Measurements from ENCODE around the gene SYMPK. TPM values are rescaled to one million over a fixed set of nuclear protein-coding genes. Genes with fewer than 3 reads are reported as not detected.
"Not testable (repeated sequence)": the region's sequence is repeated elsewhere in the genome, so short reads cannot be mapped to it uniquely, and the experiment has no call there.

Gene SYMPK
- total RNA-seq (ENCODE audit: insufficient read depth, low replicate concordance), result 23.1 TPM

DNA sequence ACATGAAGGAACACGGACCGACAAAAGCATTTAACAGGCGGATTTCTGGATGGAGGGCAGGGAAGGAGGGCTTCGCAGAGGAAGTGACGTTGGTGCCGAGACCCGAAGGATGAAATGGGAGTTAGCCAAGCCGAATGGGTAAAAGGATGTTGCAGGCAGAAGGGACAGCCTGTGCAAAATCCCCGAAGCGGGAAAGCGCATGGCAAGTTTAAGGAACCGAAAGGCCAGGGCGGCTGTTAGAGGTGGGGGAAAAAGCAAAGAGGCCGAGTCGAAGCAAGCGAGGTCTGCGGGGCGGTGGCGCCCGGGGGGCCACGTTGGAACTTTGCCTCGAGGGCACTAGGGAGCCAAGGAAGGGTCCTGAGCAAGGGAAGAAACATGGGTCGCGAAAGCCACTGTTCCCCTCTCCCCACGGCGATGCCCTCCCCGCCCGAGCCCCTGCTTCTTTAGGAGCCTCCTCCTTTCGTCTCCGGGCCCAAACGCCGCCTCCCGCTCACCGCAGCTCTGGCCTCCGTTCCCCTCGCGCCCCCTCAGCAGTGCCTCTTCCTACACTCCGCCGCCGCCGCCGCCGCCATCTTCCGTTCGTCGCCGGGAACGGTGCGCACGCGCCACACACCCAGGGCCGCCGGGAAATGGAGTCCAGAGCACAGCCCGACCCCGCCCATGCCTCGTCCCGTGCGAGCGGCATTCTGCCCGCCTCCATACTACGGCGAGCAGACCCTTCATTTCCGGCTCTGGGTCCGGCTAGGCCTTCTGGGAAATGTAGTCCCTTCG lies at the start of gene SYMPK:
TSS of gene SYMPK (minus strand) at position 584 of the 771 bp plus-strand sequence. CDS start 8,652 bp downstream, outside the sequence.
- peak; percentile 99 for DNase-seq (ENCODE audit: low spot score)

DNA sequence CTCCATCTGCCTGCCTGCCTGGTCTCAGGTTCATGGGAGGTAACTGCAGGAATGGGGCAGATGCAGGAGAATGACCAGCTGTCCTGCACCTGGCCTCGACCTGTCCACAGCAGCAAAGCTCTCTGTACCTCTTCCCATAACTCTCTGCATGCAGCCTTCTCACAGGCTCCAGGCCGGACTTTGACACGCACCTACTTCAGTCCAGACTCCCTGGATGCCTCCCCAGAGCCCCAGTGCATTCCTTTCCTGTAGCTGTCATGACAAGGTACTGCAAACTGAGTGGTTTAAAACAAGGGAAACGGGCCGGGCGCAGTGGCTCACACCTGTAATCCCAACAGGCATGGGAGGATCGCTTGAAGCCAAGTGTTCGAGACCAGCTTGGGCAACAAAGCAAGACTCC lies 48.3 kb upstream of the SYMPK start:
- DNase-seq (ENCODE audit: low spot score), result no peak

DNA sequence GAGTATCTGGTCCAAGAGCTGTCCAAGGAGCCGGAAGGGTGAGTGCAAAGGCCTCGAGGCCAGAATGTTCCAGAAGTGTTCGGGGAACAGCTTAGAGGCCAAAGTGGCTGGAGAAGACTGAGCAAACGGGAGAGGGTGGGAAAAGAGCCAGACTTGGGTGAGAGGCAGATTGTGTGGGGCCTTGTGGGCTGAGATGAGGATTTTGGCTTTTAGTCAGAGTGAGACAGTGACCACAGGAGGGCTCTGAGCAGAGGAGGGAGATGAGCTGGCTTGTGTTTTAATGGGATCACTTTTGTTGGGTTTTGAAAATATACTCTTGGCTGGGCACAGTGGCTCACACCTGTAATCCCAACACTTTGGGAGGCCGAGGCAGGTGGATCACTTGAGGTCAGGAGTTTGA lies 46.0 kb upstream of the SYMPK start:
- DNase-seq (ENCODE audit: low spot score), result no peak

DNA sequence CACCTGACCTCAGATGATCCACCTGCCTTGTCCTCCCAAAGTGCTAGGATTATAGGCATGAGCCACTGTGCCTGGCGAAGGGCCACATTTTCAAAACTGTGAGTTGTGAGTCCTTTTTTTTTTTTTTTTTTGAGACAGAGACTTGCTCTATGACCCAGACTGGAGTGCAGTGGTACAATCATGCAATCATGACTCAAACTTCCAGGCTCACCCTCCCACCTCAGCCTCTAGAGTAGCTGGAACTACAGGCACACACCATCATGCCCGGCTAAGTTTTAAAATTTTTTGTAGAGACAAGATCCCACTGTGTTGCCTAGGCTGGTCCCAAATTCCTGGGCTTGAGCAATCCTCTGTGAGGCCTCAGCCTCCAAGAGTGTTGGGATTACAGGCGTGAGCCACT lies 43.3 kb upstream of the SYMPK start:
- no peak for DNase-seq (ENCODE audit: low spot score)

DNA sequence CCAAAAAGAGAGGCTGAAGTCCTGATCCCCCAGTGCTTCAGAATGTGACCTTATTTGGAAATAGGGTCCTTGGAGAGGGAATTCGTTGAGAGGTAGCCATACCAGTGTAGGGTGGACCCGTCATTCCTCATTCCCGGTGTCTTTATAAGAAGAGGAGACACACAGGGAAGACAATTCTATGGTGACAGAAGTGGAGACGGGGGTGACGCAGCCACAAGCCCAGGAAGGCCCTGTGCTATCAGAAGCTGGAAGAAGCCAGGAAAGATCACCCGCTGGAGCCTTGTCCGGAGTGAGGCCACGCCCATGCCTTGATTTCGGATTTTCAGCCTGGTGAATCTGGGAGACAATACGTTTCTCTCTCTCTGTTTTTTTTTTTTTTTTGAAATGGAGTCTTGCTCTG lies 42.1 kb upstream of the SYMPK start:
- DNase-seq (ENCODE audit: low spot score), result no peak

DNA sequence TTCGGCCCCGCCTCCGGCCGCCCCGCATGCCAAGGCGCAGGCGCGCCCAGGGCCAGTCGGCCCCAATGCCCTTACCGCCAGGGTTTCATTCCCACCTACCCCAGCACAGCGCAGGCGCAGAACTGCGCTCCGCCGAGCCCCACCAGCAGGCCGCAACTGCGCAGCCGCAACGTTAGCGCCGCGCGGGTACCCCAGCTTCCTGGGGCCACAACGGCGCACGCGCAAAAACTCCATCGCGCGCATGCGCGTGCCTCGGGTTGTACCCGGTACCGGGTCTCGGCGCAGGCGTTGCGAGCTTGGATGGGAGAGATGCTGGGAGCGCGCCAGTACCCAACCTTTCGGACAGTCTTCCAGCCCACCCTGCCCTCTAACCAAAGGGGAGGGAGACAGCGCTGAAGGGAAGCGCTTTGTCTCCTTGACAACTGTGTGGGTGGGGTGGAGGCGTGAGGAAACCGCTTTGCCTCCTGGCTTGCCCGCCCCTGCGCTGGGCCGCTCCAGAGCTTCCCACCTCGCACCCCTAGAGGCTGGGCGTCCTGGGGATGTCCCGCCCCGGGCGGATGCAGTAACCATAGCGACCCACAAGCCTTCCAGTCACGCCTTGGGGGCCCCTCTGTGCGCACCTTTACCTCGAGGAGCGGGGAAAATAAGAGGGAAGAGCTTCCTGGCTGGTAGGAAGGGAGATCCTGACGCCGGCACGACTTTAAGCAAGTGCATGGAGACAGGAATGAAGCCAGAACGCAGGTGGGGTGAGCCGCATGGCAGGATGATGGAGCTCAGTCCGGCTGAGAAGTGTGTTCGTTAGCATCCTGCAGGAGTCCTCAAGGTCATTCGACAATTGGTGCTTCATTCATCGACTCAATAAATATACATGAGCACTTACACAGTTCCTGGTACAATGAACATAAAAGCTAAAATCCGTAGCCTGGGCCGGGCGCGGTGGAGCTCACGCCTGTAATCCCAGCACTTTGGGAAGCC lies 40.0 kb upstream of the SYMPK start:
- DNase-seq (ENCODE audit: low spot score), result peak; percentile 99

DNA sequence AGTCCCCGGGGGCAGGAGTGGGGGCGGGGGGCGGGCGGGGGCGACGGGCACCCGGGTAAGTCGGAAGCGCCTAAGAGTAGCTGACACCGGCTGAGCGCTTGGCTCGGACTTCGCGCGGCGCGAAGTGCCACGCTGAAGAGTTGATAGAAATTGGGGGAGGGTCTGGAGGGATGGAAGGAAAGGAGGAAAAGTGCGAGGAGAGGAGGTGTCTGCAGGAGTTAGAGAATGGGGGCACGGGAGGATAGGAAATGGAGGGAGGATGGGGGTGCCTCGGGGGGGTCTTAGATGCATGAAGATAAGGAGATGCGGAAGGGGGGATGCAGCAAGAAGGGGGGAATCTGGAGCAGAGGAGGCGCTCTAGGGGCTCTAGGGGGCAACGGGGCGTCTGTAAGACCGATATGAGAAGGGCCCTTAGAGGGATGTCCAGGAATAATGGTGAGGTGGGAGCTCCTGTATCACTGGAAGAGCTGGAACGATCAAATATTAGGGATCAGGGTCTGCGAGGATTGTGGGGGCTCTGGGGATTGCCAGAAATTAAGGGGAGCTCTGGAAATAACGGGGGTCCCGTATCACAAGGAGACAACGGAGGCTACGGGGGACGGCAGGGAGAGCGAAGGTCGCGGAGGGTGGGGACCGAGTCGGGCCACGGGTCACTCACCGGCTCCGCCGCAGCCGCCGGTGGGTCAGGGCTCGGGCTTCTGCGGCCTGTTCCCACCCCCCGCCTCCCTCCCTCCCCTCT lies 39.1 kb upstream of the SYMPK start, which contains the start of gene MYPOP:
TSS of gene MYPOP (minus strand) at position 702 of the 739 bp plus-strand sequence. CDS start 840 bp downstream, outside the sequence.
- peak; percentile 18 for DNase-seq (ENCODE audit: low spot score)

DNA sequence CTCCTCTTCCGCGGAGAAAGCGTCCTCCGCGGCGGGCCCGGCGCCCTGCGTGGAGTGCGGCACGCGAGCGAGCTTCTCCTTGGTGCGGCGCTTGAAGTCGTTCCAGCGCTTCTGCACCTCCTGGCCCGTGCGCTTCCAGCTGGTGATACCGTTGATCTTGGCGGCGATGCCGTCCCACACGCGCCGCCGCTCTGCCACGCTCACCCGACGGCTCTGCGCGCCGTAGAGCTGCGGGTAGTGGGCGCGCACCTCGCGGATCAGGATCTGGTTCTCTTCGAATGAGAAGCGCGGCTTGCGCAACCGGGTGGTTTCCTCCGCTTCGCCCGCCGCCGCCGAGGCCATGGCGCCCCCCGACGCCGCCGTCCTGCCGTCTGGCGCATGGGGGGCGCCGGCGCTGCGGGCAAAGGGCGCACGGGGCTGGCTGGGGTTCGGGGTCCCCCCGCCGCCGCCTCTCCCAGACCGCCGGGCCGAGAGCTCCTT lies 38.5 kb upstream of the SYMPK start:
- DNase-seq (ENCODE audit: low spot score), result peak; percentile 46

DNA sequence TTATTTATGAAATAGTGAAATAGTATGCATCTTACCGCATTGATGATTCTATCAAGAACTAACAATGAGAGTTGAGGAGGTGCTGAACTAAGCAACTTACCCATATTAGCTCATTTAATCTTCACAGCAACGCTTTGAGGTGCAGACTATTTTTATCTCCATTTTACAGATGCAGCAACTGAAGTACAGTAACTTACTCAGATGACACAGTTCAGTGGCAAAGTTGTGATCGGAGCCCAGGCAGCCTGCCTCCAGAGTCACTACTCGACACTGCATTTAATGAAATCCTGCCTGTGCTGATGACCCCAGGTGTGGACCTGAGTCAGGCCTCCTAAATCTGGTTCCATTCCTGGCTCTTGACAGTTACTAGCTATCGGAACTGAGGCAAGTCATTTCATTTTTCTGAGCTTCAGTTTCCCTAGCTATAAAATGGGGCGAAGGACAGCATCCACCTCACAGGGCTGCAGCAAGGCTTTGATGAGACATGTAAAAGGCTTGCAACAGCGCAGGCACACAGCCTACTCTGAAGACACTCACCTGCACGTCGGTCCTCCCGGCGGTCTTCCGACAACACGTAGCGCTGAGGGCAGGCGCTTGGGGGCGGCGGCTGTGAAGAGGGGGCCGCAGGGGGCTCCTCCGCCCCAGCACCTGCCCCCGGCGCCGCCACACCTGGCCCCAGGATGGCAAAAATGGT lies 37.9 kb upstream of the SYMPK start:
- no peak for DNase-seq (ENCODE audit: low spot score)

DNA sequence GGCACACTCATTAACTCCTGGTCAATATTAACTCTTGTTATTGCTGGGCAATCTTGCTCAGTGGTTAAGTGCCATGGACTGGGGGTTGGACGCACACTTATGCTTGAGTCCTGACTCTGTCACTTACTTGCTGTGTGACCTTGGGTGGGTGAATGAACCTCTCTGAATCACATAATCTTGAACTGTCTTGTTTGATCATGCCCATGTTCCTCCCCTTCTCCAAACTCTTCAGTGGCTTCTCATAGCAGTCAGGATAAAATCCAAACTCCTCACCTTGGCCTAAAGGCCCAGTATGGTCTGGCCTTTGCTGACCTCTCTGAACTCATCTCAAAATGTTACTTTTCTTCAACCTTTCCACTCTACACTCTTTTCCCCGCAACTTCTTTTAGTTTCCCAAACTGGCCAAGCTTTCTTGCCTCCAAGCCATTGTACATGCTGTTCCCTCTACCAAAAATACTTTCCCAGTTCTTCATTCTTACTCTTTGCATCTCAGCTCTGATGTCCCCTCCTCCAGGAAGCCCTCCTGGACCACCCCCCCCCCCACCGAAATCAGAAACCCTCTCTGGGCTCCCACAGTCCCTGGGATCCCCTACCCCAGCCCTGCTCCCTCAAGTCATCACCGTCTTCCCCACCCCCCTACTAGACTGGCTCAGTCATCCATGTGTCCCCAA lies 37.1 kb upstream of the SYMPK start:
- no peak for DNase-seq (ENCODE audit: low spot score)

DNA sequence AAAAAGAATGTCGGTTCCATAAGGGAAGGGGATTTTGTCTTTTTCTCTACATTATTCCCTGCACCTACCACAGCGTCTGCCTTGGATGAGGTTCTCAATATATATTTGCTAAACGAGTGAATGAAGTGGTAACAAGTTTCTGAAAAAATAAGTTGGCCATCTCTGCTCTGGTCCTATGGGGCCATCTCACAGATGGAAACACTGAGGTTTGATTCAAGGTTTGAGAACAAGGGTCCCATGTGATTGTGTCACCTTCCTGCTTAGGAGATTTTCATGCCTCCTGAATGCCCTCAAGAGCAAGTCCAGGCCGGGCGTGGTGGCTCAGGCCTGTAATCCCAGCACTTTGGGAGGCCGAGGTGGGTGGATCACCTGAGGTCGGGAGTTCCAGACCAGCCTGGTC lies 36.3 kb upstream of the SYMPK start:
- no peak for DNase-seq (ENCODE audit: low spot score)

DNA sequence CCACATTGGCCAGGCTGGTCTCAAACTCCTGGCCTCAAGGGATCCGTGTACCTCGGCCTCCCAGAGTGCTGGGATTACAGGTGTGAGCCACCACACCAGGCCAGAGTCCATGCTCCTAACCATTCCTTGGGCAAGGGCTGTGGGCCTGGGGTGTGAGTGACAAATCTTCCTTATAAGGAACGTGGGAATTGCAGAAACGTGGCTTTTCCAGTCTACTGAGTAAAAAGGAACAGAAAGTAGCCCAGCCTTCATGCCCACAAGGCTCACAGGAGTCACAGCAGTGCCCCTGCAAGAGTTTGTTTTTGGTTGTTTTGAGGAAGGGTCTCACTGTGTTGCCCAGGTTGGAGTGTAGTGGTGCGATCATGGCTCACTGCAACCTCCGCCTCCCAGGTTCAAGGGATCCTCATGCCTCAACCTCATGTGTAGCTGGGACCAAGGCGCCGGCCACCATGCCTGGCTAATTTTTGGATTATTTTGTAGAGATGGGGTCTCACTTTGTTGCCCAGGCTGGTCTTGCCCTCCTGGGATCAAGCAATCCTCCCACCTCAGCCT lies 34.4 kb upstream of the SYMPK start:
- no peak for DNase-seq (ENCODE audit: low spot score)

DNA sequence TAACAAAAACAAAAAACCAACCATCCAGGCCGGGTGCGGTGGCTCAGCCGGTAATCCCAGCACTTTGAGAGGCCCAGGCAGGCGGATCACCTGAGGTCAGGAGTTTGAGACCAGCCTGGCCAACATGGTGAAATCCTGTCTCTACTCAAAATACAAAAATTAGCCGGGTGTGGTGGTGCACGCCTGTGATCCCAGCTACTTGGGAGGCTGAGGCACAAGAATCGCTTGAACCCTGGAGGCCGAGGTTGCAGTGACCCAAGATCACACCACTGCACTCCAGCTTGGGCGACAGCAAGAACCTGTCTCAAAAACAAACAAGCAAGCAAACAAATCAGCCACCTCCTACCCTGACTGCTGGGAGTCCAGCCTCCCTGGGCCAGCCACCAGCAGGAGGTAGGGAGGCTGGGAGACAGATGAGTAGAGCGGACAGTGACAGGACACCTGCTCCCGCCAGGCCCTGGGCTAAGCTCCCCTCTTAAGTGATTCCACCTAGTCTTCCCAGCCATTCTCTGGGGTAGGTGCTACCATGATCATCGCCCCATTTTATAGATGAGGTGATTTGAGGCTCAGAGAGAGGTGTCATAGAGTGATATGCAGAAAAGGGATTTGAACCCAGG lies 33.1 kb upstream of the SYMPK start:
- DNase-seq (ENCODE audit: low spot score), result not testable (repeated sequence)

DNA sequence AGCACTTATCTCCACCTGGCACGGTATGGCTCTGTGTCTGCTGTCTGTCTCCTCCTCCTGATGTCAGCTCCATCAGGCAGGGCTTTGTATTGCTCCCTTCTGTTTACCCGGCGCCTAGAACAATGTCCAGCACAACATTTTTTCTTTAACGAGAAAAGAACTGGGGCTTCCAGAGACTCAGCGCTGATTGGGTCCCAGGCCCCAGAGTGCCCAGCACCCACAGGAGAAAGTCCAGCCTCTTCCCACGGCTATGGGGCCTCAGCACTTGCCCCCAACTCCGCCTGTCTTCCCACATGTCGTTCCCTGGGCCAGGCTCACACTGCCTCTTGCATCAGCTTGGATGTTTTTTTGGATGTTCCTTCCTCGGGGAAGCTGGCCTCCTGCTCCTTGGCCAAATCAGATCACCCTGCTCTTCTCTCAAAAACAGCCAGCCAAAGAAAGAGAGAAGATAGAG lies 32.6 kb upstream of the SYMPK start:
- DNase-seq (ENCODE audit: low spot score), result no peak

DNA sequence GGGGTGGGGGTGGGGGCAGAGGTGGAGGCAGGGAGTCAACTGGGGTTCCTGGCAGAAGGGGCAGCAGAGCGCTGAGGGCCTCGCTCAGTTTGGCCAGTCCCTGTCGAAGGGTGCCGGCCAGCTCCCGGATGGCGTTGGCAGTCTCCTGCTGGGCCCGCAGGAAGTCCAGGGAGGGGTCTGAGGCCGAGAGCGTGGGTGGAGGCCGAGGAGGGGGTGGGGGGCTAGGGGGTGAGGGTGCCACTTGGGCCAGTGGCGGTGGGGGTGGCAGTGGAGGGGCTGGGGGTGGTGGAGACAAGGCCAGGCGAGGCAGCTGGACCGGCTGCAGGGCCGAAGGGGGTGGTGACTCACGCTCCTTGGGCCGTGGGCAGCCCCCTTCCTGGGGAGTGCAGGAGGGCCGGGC lies 27.9 kb upstream of the SYMPK start:
- DNase-seq (ENCODE audit: low spot score), result no peak

DNA sequence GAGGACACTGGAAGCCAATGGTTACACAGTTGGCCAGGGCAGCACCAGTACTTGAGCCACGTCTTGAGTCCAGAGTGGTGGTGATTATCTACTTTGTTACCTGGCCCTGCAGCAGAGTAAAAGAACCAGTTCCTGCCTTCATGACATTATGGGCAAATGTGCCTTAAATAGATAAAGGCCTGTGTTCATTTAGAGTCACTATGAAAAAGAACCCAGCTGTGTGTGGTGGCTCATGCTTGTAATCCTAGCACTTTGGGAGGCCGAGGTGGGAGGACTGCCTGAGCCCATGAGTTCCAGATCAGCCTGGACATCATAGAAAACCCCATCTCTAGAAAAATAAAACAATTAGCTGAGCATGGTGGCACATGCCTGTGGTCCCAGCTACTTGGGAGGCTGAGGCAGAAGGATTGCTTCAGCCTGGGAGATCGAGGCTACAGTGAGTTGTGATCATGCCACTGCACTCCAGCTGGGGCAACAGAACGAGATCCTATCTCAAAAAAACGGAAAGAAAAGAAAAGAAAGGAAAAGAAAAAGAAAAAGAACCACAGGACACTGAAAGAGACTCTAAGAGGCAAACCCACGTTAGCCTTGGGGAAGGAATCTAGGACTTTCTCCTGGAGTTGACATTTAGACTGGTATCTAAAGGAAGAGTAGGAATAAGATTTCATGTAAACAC lies 26.4 kb upstream of the SYMPK start:
- DNase-seq (ENCODE audit: low spot score), result no peak

DNA sequence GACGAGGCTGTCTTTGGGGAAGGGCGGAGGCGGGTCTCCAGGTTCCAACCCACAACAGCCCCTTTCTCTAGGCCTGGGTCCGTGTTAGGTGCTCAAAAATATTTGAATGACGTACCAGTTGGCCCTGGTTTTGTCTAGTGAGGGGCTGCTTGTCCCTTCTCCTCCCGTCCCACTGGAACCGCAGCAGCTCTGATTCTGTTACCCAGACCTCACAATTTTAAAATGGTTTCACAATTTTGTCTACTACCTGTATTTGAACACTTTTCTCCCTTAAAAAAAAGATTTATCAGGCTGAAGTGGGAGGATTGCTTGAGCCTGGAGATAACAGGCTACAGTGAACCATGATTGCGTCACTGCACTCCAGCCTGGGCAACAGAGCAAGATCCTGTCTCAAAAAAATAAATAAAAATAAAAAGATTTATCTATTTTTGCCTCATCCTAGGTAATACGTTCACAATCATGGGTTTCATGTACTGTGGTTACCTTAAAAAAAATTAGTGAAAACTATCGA lies 24.3 kb upstream of the SYMPK start:
- no peak for DNase-seq (ENCODE audit: low spot score)

DNA sequence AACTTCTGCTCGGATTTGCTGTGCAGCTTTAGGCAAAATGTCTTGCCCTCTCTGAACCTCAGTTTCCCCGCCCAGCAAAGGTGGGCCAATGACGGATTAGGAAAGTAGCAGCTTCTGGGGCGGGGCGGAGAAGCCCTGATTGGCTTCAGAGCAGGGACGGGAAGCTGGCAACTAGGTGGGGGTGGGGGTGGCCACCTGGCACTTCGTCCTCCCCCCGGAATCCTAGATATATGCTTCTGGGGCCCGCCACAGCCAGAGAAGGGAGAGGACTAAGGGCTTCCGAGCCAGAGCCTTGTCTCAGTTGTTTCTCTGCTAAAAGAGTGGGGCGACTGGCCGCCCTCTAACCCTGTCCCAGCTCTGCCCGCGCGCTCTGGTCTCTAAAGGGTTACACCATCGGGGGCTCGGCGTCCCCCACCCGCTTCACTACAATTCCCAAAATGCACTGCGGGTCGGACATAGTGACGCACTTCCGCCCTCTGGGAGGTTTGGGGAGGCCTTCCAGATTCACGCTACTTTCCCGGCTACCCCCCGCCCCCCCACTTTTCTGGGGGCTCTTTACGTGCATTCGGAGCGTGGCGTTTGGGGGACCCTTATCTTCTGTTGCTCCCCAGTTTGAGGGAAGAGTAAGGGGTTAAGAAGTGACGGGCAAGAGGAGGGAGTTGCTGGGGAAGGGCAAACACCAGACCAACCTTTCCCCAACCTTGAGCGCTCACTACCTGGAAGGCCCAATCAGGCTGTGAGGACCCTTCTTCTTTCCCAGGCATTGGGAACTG lies 23.7 kb upstream of the SYMPK start:
- DNase-seq (ENCODE audit: low spot score), result peak; percentile 97
